GM12872 (cell line): ENCODE measurements around the gene ZFAND3.

Experiments used
- TF ChIP-seq, protein P1 (sequence below): IDR thresholded peaks from 3 replicates; pipeline ENCODE4 v1.5.1; 2011; ENCODE audit warnings: low read depth, mild to moderate bottlenecking, low read length, moderate library complexity; ENCODE audit not compliant: insufficient read depth

ZFAND3 gene

DNA sequence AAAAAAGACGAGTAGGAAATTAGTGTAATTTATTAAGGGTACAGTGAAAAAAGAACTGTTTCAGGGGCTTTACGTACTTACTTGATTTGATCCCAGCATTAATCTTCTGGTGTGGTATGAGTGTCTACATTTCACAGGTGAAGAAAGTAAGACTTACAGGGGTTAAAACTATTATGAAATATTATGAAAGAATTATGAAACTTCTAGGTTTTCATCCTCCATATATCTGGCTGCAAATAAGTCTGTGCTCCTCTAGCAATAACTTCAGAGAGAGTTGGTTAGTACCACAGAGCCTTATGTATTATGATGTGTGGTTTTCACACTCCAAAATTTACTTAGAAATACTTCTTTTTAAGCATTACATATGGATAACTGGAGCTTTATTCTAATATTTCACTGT is 41.9 kb downstream of the ZFAND3 start:
- TF ChIP-seq, protein P1, sequence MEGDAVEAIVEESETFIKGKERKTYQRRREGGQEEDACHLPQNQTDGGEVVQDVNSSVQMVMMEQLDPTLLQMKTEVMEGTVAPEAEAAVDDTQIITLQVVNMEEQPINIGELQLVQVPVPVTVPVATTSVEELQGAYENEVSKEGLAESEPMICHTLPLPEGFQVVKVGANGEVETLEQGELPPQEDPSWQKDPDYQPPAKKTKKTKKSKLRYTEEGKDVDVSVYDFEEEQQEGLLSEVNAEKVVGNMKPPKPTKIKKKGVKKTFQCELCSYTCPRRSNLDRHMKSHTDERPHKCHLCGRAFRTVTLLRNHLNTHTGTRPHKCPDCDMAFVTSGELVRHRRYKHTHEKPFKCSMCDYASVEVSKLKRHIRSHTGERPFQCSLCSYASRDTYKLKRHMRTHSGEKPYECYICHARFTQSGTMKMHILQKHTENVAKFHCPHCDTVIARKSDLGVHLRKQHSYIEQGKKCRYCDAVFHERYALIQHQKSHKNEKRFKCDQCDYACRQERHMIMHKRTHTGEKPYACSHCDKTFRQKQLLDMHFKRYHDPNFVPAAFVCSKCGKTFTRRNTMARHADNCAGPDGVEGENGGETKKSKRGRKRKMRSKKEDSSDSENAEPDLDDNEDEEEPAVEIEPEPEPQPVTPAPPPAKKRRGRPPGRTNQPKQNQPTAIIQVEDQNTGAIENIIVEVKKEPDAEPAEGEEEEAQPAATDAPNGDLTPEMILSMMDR = no peak

DNA sequence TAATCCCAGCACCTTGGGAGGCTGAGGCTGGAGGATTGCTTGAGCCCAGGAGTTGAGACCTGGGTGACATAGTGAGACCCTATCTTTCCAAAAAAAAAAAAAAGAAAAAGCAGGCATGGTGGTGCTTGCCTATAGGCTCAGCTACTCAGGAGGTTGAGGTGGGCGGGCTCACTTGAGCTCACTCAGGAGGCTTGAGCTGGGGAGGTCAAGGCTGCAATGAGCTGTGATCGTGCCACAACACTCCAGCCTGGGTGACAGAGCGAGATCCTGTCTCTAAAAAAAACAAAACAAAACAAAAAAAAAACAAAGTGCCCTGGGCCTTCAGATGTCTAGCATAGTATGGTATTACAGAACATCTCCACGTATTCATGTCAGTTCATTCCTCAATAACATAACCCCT is 42.9 kb downstream of the ZFAND3 start:
- TF ChIP-seq, protein P1 = no peak

GRCh38 chr6:37862992-37863391 is 43.5 kb downstream of the ZFAND3 start:
- TF ChIP-seq, protein P1 = no peak

- TF ChIP-seq, protein P1 = no peak
These were observed 44.7 kb downstream of the ZFAND3 start for GRCh38 chr6:37864250-37864649.

DNA sequence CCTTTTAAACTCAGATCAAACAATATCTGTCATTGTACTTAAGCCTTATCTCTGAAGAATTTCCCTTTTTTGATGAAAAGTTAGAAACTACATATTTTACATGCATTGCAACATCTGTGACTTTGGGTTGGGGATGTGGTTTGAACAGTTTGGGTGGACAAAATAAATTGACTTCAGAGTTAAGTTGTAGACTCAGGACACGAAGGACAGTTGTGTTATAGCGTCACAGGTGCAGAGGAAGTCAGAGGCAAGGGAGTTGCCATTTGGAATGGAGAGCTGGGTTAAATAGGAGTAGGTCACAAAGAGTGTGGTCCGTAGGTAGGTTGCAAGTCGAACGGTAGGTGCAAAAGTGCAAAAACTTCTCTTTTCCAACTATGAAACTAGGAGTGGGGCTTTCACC is 46.0 kb downstream of the ZFAND3 start:
- TF ChIP-seq, protein P1 = no peak

DNA sequence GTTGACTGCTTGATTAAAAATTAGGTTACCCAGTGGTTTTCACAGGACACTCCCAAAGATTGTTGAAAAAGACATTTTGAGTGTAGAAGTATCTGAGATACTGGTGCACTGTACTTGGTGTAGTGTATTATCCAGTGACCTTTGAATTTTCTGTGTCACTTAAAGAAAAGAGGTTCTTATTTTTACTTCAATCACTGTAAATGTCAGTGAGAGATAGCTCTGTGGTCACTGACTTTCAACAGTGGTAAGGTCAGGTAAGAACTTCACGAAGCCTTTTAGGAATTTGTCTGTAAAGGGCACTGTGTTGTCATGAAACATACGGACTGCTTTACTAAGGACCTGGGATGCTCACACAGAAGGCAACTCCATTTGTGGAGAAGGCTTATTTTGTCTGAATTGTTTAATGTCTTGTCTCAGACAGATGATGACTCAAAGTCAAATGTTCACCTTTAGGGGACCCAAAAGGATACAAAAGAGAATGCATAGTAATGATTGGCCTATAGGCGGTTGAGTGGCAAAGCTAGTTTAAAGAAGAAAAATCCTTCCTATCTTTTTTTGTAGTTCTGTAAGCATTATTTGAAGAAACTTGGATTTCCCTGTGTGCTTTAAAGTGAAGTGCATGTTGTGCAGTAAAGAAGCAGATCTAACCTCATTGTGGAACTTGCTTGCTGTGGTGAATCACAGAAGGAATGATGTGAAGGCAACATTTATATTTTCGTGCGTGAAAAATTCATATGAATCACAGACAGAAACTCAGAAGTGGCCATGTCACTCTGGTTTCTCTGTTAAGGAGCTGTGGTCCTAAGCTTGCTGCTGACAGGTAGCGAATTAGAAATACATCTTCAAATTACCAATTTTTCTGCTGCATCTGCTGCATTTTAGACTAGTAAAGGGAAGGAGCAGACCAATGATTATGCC is 47.3 kb downstream of the ZFAND3 start:
- TF ChIP-seq, protein P1 = no peak

GRCh38 chr6:37867756-37868446 is 48.4 kb downstream of the ZFAND3 start:
- TF ChIP-seq, protein P1 = no peak
